Measurements from ENCODE around the gene GZMM.
A peak's percentile ranks its signal among the peaks of the same experiment; 100 is the strongest.
"Not testable (repeated sequence)": the region's sequence is repeated elsewhere in the genome, so short reads cannot be mapped to it uniquely, and the experiment has no call there.

GZMM gene

DNA sequence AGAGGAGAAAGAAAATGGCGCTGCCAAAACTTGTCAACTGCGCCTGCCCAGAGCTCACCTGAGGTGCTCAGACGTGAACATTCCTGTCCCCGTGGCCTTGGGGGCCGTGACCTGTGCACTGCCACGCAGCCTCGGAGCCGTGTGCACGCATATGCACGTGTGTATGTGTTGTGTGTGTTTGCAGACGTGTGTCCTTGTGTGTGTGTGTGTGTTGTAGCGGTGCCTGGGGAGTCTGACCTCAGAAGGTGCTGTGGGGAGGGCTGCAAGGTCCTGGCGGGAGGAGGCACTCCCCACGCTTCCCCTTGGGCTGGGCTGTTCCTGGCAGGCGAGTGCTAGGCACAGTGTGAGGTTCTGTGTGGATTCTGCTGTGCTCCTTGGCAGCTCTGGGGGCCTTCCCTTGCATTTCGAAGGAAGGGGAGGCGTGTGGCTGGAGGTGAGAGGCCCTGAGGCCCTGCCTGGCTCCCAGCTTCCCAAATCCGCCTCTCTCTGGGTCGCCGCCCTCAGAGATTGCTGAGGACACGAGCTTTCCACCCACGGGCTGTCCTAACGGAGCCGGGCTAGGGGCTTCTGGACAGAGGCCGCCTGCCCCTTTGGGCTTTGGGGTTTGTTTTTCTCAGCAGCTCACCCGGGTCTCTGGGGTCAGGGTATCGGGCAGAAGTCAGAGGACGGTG lies 33.0 kb downstream of the GZMM start:
- no peak for DNase-seq
- in situ Hi-C loops (cut with HindIII; ENCODE audit: low pct_ligation_motif_present, low pct_unique_long_range_greater_than_20kb, low sequenced_read_pairs), result no loop called here

- no peak for DNase-seq
- in situ Hi-C loops (cut with HindIII; ENCODE audit: low pct_ligation_motif_present, low pct_unique_long_range_greater_than_20kb, low sequenced_read_pairs), result no loop called here
Measured at GRCh38 chr19:577439-578392, 33.9 kb downstream of the GZMM start.

DNA sequence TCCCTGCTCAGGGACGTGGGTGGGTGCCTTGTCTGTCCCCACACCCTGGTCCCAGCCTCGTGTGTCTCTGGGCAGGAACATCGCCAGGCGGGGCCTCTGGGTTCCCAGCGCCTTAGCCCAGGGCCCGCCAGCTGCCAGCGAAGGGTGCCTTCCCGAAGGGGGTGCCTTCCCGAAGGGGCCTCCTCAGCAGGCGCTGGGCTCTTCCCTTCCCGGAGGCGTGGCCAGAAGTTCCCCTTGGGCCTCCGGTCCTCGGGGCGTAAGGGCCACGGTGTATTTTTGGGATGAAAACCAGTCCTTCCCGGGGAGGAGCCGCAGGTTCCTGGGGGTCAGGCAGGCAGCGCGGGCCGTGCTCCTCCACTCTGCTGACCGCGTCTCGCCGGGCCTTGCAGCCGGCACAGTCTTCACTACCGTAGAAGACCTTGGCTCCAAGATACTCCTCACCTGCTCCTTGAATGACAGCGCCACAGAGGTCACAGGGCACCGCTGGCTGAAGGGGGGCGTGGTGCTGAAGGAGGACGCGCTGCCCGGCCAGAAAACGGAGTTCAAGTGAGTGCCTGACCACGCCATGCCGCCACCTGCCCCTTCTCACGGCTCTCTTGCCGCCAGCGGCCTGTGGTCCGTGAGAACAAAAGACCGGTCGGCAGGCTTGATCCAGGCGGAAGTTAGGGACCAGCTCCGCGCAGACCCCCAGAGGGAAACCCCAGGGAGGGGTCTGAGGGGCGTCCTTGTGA lies 35.4 kb downstream of the GZMM start:
- in situ Hi-C loops (cut with HindIII; ENCODE audit: low pct_ligation_motif_present, low pct_unique_long_range_greater_than_20kb, low sequenced_read_pairs), result no loop called here
- no peak for DNase-seq

DNA sequence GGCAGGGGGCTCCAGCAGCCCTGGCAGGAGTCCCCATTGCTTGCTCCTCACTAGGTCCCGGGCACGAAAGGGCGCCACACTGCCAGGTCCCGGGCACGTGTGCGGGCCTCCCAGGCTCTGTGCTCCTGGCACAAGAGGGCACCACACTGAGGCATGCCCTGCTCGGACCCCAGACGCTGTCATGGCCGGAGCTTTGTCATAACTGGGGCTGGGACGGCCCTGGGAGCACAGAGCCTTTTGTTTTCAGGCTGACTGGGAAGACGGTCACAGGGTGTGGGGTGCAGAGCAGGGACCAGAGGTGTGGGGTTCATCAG lies 35.9 kb downstream of the GZMM start:
- DNase-seq, result no peak
- in situ Hi-C loops (cut with HindIII; ENCODE audit: low pct_ligation_motif_present, low pct_unique_long_range_greater_than_20kb, low sequenced_read_pairs), result no loop called here

DNA sequence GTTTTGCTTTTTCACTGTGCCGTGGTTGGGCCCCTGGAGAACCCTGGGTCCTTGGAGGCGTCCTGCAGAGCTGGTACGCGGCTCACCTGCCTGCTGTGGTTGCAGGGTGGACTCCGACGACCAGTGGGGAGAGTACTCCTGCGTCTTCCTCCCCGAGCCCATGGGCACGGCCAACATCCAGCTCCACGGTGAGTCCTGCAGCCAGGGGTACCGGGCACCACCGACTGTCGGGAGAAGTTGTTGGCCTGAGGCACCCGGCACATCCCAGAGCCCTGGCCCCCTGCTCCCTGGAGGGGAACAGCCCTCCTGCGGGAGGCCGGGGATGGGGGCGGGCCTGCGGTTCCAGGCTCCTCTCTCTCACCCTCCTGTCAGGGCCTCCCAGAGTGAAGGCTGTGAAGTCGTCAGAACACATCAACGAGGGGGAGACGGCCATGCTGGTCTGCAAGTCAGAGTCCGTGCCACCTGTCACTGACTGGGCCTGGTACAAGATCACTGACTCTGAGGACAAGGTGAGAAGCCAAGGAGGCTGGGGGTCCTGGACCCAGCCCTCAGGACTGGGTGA lies 36.5 kb downstream of the GZMM start:
- no peak for DNase-seq
- in situ Hi-C loops (cut with HindIII; ENCODE audit: low pct_ligation_motif_present, low pct_unique_long_range_greater_than_20kb, low sequenced_read_pairs), result no loop called here

DNA sequence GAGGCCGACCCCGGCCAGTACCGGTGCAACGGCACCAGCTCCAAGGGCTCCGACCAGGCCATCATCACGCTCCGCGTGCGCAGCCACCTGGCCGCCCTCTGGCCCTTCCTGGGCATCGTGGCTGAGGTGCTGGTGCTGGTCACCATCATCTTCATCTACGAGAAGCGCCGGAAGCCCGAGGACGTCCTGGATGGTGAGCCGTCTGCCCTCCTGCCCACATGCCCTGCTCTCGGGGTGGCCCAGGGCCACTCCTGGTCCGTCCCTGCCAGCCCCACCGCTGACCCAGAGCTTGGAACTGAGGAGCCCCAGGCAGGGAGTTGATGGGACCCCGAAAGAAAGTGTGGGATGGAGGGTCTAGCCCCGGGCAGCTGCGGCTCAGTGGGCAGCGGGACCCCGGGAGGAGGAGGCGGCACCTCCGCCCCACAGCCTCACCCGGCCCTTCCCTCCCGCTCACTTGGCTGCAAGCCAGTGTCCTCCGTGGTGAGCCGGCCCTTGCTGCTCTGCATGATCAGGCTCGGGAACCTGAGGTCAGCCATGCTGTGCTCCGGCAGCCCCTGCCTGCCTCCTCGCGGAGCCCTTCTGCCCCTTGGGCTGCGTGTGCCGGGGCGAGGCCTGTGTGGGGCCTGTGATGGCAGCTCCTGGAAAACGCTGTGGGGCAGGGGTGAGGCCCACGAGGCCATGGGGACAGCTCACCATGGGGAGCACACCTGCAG lies 37.7 kb downstream of the GZMM start:
- in situ Hi-C loops (cut with HindIII; ENCODE audit: low pct_ligation_motif_present, low pct_unique_long_range_greater_than_20kb, low sequenced_read_pairs), result no loop called here
- DNase-seq, result no peak

GRCh38 chr19:582497-583197 lies 38.8 kb downstream of the GZMM start:
- in situ Hi-C loops (cut with HindIII; ENCODE audit: low pct_ligation_motif_present, low pct_unique_long_range_greater_than_20kb, low sequenced_read_pairs), result no loop called here
- DNase-seq, result no peak

- in situ Hi-C loops (cut with HindIII; ENCODE audit: low pct_ligation_motif_present, low pct_unique_long_range_greater_than_20kb, low sequenced_read_pairs), result no loop called here
- no peak for DNase-seq
Measured at GRCh38 chr19:583198-583967, 39.5 kb downstream of the GZMM start.

DNA sequence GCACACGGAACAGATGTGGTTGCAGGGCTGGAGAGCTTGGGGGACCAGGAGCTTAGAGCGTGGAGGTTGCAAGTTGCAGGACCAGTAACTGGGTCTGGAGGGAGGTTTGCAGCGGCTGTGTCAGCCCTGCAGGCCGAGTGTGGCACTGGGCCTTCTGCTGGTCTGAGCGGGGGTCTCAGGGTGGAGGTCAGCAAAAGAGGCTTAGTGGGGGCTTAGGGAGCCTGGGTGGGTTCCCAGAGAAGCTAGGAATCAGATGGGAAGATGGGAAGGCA lies 40.1 kb downstream of the GZMM start:
- DNase-seq, result no peak
- in situ Hi-C loops (cut with HindIII; ENCODE audit: low pct_ligation_motif_present, low pct_unique_long_range_greater_than_20kb, low sequenced_read_pairs), result no loop called here

GRCh38 chr19:584240-585001 lies 40.6 kb downstream of the GZMM start:
- peak; percentile 43 for DNase-seq
- in situ Hi-C loops (cut with HindIII; ENCODE audit: low pct_ligation_motif_present, low pct_unique_long_range_greater_than_20kb, low sequenced_read_pairs), result no loop called here

DNA sequence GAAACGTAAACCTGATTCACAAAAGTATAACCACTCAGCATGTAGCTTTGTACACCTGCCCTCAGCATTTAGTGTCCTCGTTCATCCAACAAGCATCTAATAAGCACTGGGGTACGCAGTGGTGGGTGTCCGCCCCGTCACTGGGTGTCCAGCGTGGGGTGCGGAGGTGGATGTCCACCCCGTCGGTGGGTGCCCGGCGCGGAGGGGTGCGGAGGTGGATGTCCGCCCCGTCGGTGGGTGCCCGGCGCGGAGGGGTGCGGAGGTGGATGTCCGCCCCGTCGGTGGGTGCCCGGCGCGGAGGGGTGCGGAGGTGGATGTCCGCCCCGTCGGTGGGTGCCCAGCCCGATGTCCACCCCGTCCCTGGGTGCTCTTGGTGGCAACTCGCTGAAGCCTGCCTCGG lies 41.3 kb downstream of the GZMM start:
- in situ Hi-C loops (cut with HindIII; ENCODE audit: low pct_ligation_motif_present, low pct_unique_long_range_greater_than_20kb, low sequenced_read_pairs); DNase-seq: not testable (repeated sequence)

DNA sequence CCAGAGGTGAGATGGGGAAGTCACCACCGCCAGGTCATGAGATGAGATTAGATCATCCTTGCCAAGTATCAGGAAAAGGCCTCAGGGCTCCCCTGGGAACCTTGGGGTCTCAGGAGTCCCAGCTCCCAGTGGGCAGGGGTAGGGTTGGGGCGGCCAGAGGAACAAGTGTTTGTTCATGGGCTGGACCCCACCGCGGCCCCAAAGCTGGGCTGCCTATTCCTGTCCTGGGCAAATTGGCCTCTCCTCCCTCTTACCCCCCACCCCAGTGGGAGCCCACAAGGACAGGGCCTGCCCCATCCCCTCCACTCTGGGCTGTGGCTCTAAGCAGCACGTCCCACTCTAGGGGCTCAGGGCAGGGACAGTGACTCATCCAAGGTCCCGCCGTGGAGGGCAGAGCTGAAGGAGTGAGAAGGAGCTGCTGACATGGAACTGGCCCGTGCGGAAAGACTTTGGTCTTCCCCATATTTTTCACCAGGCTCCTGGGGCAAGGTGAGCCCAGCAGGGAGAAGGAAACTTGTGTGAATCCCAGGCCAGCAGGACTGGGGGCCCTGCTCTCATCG lies 41.8 kb downstream of the GZMM start:
- in situ Hi-C loops (cut with HindIII; ENCODE audit: low pct_ligation_motif_present, low pct_unique_long_range_greater_than_20kb, low sequenced_read_pairs), result no loop called here
- DNase-seq, result no peak

DNA sequence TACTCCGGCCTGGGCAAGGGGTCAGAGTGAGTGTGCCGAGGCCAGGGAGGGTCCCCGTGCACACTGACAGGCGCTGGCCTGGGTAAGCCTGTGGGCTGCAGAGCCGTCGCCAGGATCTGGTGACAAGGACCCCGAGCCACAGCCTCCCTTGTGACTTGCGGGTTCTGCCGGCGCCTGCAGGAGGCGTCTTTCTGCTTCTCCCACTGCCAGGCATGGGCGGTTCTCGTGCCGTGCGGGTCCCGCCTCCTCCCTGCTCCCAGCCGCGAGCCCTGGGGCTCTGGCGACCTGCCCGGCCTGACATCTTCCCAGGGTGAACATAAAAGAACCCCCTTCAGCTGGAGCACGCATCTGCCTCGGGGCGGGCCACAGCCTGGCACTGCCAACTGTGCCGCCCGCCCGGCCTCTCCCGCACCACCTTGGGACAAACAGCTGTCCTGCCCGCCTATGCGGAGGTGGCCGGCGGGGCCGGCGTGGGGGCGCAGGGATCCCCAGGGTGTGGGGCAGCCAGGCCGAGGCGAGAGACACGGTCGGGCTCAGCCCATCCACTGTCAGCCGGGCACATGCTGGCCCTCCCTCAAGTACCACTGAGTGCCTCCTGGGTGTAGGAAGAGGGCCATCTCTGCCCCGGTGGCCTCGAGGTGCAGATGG lies 44.4 kb downstream of the GZMM start:
- in situ Hi-C loops (cut with HindIII; ENCODE audit: low pct_ligation_motif_present, low pct_unique_long_range_greater_than_20kb, low sequenced_read_pairs), result no loop called here
- DNase-seq, result peak; percentile 80

- peak; percentile 16 for DNase-seq
- in situ Hi-C loops (cut with HindIII; ENCODE audit: low pct_ligation_motif_present, low pct_unique_long_range_greater_than_20kb, low sequenced_read_pairs), result no loop called here
Measured at GRCh38 chr19:588741-589692, 45.2 kb downstream of the GZMM start.

GRCh38 chr19:589693-590395 lies 46.0 kb downstream of the GZMM start, which contains the start of gene HCN2:
Gene HCN2, plus strand, starts transcription at chr19:589881. Its CDS starts 65 bp downstream, at chr19:589946.
- in situ Hi-C loops (cut with HindIII; ENCODE audit: low pct_ligation_motif_present, low pct_unique_long_range_greater_than_20kb, low sequenced_read_pairs), result no loop called here
- DNase-seq, result no peak
